ENCODE results near the gene ZNF570.

The ZNF570 gene

DNA sequence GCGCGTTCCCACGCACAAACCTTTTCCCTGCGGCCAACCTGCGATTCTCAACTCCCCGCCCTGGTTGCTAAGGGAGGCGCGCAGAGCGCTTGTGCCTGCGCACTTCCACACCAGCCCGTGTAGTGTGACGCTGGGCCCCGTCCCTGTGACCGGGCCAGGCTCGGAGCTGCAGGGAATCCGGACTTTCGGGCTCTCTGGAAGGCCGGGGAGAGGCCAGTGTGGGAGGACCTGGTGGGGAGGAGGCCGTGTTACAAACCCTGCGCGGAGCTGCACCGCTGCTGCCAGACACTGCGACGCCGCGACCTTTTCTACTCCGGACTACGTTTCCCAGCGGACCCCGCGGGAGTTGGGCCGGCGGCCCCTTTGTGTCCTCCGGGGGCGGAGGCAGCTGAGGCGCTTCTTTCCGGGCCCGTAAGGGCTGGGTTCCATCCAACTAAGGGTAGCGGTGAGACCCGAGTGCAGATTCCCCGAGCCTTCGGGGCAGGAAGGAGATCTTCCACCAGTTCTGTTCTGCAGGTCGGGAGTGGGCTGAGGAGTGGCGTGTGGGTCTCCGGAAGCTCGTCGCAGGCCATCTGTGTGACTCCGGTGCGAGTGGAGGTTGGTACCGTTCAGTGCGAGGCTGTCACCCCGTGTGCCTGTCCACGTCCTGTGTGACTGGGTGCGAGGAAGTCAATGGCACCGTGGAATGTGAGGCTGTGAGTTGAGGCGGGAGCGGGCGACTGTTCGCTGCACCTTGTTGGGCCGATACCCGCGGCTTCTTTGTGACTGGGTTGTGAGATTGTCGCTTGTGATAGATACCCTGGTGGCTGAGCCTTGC lies at the start of gene ZNF570:
Gene ZNF570 (plus strand): TSS at position 396 of the 817 bp plus-strand sequence. CDS start 999 bp downstream, outside the sequence.
- H3K9ac ChIP-seq (ENCODE audit: insufficient read length): peak within 1 kb of the TSS; percentile 82
- H3K9me3 ChIP-seq (ENCODE audit: low read depth, low read length): peaks cover 12% of the 10 kb centered on the region; the same call in 1 of the 2 replicates
- H3K4me3 ChIP-seq: peak within 1 kb of the TSS; percentile 94
- H3K27ac ChIP-seq: 0 out of 2 replicates have a peak within 1 kb of the TSS, but pooled peaks have one; percentile 45
- TF ChIP-seq POLR2AphosphoS5 (IDR thresholded peaks at IDR 0.05; ENCODE audit: borderline replicate concordance, low read depth, low read length): peak; percentile 70; the same call in 1 of the 2 replicates
- TF ChIP-seq FOXP2 (optimal IDR thresholded peaks at IDR 0.05; ENCODE audit: control extremely low read depth, extremely low read length, insufficient read depth): peak; percentile 38
- no peak for TF ChIP-seq EZH2 (IDR thresholded peaks at IDR 0.05)
- no peak for DNase-seq (ENCODE audit: low read depth, low spot score)
- H3K36me3 ChIP-seq (ENCODE audit: insufficient read depth, low read length): peaks cover 22% of the 10 kb centered on the region

GRCh38 chr19:37452500-37453245 lies 16.5 kb upstream of the ZNF570 start:
- no peak overlapping the region for H3K4me3 ChIP-seq
- TF ChIP-seq FOXP2 (optimal IDR thresholded peaks at IDR 0.05; ENCODE audit: control extremely low read depth, extremely low read length, insufficient read depth) (no peak), EZH2 (IDR thresholded peaks at IDR 0.05) (no peak), POLR2AphosphoS5 (IDR thresholded peaks at IDR 0.05; ENCODE audit: borderline replicate concordance, low read depth, low read length) (no peak)
- H3K9ac ChIP-seq (ENCODE audit: insufficient read length): no peak overlapping the region
- peaks cover 15% of the 10 kb centered on the region; the same call in 1 of the 2 replicates for H3K36me3 ChIP-seq (ENCODE audit: insufficient read depth, low read length)
- no peak for DNase-seq (ENCODE audit: low read depth, low spot score)
- H3K27ac ChIP-seq: no peak overlapping the region
- H3K9me3 ChIP-seq (ENCODE audit: low read depth, low read length): peaks cover 16% of the 10 kb centered on the region

GRCh38 chr19:37466277-37466797 lies 2.8 kb upstream of the ZNF570 start:
- peaks cover 41% of the 10 kb centered on the region for H3K36me3 ChIP-seq (ENCODE audit: insufficient read depth, low read length)
- H3K4me3 ChIP-seq: peak overlapping the region; percentile 89
- H3K27ac ChIP-seq: no peak overlapping the region; the same call in 1 of the 2 replicates
- H3K9ac ChIP-seq (ENCODE audit: insufficient read length): peak overlapping the region; percentile 83
- H3K9me3 ChIP-seq (ENCODE audit: low read depth, low read length): peaks cover 15% of the 10 kb centered on the region
- no peak for DNase-seq (ENCODE audit: low read depth, low spot score)
- TF ChIP-seq POLR2AphosphoS5 (IDR thresholded peaks at IDR 0.05; ENCODE audit: borderline replicate concordance, low read depth, low read length) (no peak), EZH2 (IDR thresholded peaks at IDR 0.05) (no peak), FOXP2 (optimal IDR thresholded peaks at IDR 0.05; ENCODE audit: control extremely low read depth, extremely low read length, insufficient read depth) (no peak)

- H3K9me3 ChIP-seq (ENCODE audit: low read depth, low read length): peaks cover 17% of the 10 kb centered on the region
- H3K27ac ChIP-seq: peak within 1 kb of the TSS; percentile 91
- no peak for TF ChIP-seq FOXP2 (optimal IDR thresholded peaks at IDR 0.05; ENCODE audit: control extremely low read depth, extremely low read length, insufficient read depth)
- no peak for TF ChIP-seq EZH2 (IDR thresholded peaks at IDR 0.05)
- peak; percentile 82 for TF ChIP-seq POLR2AphosphoS5 (IDR thresholded peaks at IDR 0.05; ENCODE audit: borderline replicate concordance, low read depth, low read length)
- peaks cover 40% of the 10 kb centered on the region for H3K36me3 ChIP-seq (ENCODE audit: insufficient read depth, low read length)
- H3K9ac ChIP-seq (ENCODE audit: insufficient read length): peak within 1 kb of the TSS; percentile 83
- peak within 1 kb of the TSS; percentile 89 for H3K4me3 ChIP-seq
- DNase-seq (ENCODE audit: low read depth, low spot score): peak; percentile 76
These were observed 2.2 kb upstream of the ZNF570 start, which contains the start of gene ZNF569 for GRCh38 chr19:37466798-37467607. ZNF569 (minus strand) TSS chr19:37467444; CDS start chr19:37444921, 22,523 bp downstream.

DNA sequence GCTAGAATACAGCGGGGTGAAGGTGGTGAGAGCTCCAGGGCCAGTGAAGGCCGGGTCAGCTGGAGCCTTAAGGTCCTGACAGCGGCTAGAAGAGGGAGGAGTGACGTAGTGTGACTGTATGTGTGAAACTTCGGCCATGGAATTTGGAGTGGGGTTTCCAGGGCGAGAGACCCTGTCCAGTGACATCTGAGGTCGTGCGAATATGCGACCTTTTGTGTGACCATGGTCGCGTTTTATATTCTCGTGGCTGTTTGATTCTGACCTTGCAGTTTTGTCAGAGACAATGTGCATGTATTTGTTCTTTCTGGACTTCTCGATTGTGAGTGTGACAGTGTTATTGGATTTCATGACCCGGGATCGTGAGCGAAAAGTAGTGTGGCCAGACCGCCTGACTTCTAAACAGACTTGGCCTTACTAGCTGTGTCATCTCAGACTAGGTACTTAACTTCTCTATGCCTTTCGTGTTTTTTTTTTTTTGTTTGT lies 1.5 kb upstream of the ZNF570 start:
- peak overlapping the region; percentile 89 for H3K4me3 ChIP-seq
- H3K27ac ChIP-seq: no peak overlapping the region; the same call in 1 of the 2 replicates

GRCh38 chr19:37470216-37470615 lies 1.1 kb downstream of the ZNF570 start:
- H3K27ac ChIP-seq: no peak overlapping the region
- H3K36me3 ChIP-seq (ENCODE audit: insufficient read depth, low read length): peaks cover 12% of the 10 kb centered on the region
- no peak for DNase-seq (ENCODE audit: low read depth, low spot score)
- peak overlapping the region; percentile 94 for H3K4me3 ChIP-seq
- TF ChIP-seq EZH2 (IDR thresholded peaks at IDR 0.05): no peak
- no peak for TF ChIP-seq FOXP2 (optimal IDR thresholded peaks at IDR 0.05; ENCODE audit: control extremely low read depth, extremely low read length, insufficient read depth)
- no peak for TF ChIP-seq POLR2AphosphoS5 (IDR thresholded peaks at IDR 0.05; ENCODE audit: borderline replicate concordance, low read depth, low read length)
- H3K9me3 ChIP-seq (ENCODE audit: low read depth, low read length): peaks cover 4% of the 10 kb centered on the region; the same call in 1 of the 2 replicates
- H3K9ac ChIP-seq (ENCODE audit: insufficient read length): peak overlapping the region; percentile 82

More for the DNA sequence above, 1.5 kb upstream of the ZNF570 start:
- Histone ChIP-seq H3K36me3 (ENCODE audit: insufficient read depth, low read length) (peaks cover 36% of the 10 kb centered on the region), H3K9me3 (ENCODE audit: low read depth, low read length) (peaks cover 17% of the 10 kb centered on the region), H3K9ac (ENCODE audit: insufficient read length) (no peak overlapping the region)
- no peak for DNase-seq (ENCODE audit: low read depth, low spot score)
- TF ChIP-seq FOXP2 (optimal IDR thresholded peaks at IDR 0.05; ENCODE audit: control extremely low read depth, extremely low read length, insufficient read depth): no peak
- no peak for TF ChIP-seq EZH2 (IDR thresholded peaks at IDR 0.05)
- no peak for TF ChIP-seq POLR2AphosphoS5 (IDR thresholded peaks at IDR 0.05; ENCODE audit: borderline replicate concordance, low read depth, low read length)

DNA sequence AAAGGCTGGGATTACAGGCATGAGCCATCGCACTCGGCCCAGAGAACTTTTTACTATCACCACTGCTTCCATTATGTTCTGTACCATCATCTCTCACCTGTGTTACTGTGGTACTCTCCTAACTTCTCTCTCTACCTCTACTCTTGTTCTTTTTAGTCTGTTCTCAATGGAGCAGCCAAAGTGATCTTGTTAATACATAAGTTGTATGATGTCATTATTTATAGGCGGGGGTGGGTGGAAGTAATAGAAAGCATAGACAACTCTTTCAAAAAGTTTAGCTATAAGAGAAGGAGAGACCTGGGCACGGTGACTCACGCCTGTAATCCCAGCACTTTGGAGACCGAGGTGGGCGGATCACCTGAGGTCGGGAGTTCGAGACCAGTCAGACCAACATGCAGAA lies 3.0 kb downstream of the ZNF570 start:
- DNase-seq (ENCODE audit: low read depth, low spot score): no peak
- TF ChIP-seq EZH2 (IDR thresholded peaks at IDR 0.05) (no peak), FOXP2 (optimal IDR thresholded peaks at IDR 0.05; ENCODE audit: control extremely low read depth, extremely low read length, insufficient read depth) (no peak), POLR2AphosphoS5 (IDR thresholded peaks at IDR 0.05; ENCODE audit: borderline replicate concordance, low read depth, low read length) (no peak)
- Histone ChIP-seq H3K27ac (no peak overlapping the region), H3K9ac (ENCODE audit: insufficient read length) (no peak overlapping the region), H3K4me3 (no peak overlapping the region), H3K9me3 (ENCODE audit: low read depth, low read length) (peaks cover 7% of the 10 kb centered on the region; the same call in 1 of the 2 replicates), H3K36me3 (ENCODE audit: insufficient read depth, low read length) (peaks cover 27% of the 10 kb centered on the region)

Data from SK-N-MC (cell line).